Activated naive CD8-positive, alpha-beta T cell treated with anti-CD3 and anti-CD28 coated beads, Interleukin-2, amount 10 ng/mL, durations not matched to agents 7 days and 5 days (primary cell): Measurements from ENCODE around the gene TTPAL. TPM values are rescaled to one million over a fixed set of nuclear protein-coding genes. Genes with fewer than 3 reads are reported as not detected.

ENCODE experiments used
- ATAC-seq: fragments of 150-1000 bp; cut with Tn5 transposase; one replicate; pipeline ENCODE4 v1.10.0; 2021; ENCODE audit warnings: low read depth, moderate library complexity
- POLR2A ChIA-PET: fragments of 350-600 bp; sonication (Branson Sonifier 250); formaldehyde crosslinking; loops from one replicate; lab custom pipeline; 2021; ENCODE audit warnings: antibody characterized with exemption; lab: Charles Lee
- DNase-seq: peaks from one replicate; pipeline ENCODE4 v3.0.0; 2021
- H3K27ac Mint-ChIP-seq: one replicate; pipeline ENCODE4 v1.8.0; 2022; ENCODE audit warnings: mild to moderate bottlenecking, mixed read lengths
- H3K27me3 Mint-ChIP-seq: one replicate; pipeline ENCODE4 v1.8.0; 2022; ENCODE audit warnings: mild to moderate bottlenecking, moderate library complexity, mixed read lengths
- H3K36me3 Mint-ChIP-seq: one replicate; pipeline ENCODE4 v1.8.0; 2021; ENCODE audit warnings: mild to moderate bottlenecking, mixed read lengths
- H3K4me1 Mint-ChIP-seq: one replicate; pipeline ENCODE4 v1.8.0; 2021; ENCODE audit warnings: mixed read lengths
- H3K4me3 Mint-ChIP-seq: one replicate; pipeline ENCODE4 v1.8.0; 2022; ENCODE audit warnings: mild to moderate bottlenecking, moderate library complexity, mixed read lengths
- H3K9me3 Mint-ChIP-seq: one replicate; pipeline ENCODE4 v1.8.0; 2021; ENCODE audit warnings: mixed read lengths
- total RNA-seq, 2 experiments: library from RNA; stranded (reverse); gene quantifications; one replicate each; pipeline ENCODE4 v1.2.3, GENCODE V29; 2021

The TTPAL gene
- total RNA-seq = 10 to 100 TPM; 16.4 to 16.9 TPM

DNA sequence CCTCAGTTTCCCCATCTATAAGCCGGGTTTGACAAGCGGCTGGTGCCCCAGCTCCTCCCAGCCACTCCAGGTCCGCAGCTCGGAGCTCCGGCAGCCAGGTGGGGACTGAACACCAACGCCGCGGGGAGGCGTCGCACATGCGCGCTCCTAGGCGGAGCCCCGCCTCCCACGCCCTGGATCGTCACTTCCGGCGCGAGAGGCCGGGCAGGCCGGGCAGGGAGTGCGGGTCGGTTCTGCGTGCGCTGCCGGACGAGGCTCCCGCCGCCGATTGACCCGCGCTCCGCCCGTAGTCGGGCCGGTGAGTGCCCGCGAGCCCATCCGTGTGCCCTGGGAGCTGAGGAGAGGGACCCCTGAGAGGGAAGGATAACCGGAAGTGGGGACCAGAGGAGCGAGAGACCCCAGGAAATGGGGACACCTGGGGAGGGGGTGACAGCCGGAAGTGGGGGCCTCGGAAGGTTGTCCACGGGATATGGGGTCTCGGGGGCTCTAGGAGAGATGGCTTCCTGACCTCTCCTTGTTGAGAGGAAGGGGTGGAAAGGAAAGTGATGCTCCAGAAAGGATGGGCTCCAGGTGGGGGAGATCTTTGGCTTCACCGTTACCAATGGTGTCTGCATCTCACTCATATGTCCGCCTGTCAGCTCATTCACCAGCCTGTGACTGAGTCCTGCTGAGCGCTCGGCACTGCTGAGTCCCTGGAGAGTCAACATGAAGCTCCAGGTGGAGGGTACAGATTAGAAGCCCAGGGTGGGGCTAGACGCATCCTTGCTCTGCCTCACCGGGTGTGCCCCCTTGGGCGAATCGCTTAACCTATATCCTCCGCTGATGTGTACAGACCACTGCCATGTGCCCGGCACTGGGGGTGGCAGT, at the start of gene TTPAL:
Gene TTPAL, plus strand, starts transcription at position 181 of the 867 bp plus-strand sequence. CDS start 4,126 bp downstream, outside the sequence.
- H3K36me3 Mint-ChIP-seq = peaks cover 2% of the 10 kb centered on the region
- DNase-seq (peak; percentile 93), ATAC-seq (peak; percentile 98)
- peaks cover 24% of the 10 kb centered on the region for H3K4me1 Mint-ChIP-seq
- POLR2A ChIA-PET = interaction anchor here (0.5 to 1.7 kb wide), 12 partner anchors 16 to 410 kb away, joined by 3 to 14 read pairs (median 4); partner anchors contain the start of genes FITM2, SERINC3 and YWHAB
- peak within 1 kb of the TSS; percentile 98 for H3K27ac Mint-ChIP-seq
- peak within 1 kb of the TSS; percentile 94 for H3K4me3 Mint-ChIP-seq
- peaks cover 3% of the 10 kb centered on the region for H3K27me3 Mint-ChIP-seq
- H3K9me3 Mint-ChIP-seq = no peaks in the 10 kb centered on the region

DNA sequence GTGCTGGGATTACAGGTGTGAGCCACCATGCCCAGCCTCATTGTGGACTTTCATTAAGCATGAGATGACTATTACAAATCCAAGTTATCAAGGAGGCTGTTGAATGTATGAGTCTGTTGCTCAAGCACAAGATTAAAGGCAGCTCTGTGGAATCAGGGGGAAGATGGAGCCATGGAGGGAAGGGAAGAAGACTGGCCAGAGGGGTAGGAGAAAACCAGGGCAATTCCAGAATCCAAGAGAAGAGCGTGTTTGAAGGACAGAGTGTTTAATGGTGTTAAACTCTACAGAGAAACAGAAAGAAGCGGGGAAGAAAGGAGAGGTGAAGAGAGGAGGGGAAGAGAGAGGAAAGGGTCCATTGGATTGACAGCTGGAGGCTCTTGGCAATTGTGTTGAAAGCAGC, 49.8 kb upstream of the TTPAL start:
- DNase-seq (no peak), ATAC-seq (no peak)
- Mint-ChIP-seq H3K27me3 (peaks cover 9% of the 10 kb centered on the region), H3K36me3 (no peaks in the 10 kb centered on the region), H3K27ac (no peak overlapping the region), H3K4me1 (no peaks in the 10 kb centered on the region), H3K4me3 (no peak overlapping the region), H3K9me3 (no peaks in the 10 kb centered on the region)
- POLR2A ChIA-PET = no interaction called here

DNA sequence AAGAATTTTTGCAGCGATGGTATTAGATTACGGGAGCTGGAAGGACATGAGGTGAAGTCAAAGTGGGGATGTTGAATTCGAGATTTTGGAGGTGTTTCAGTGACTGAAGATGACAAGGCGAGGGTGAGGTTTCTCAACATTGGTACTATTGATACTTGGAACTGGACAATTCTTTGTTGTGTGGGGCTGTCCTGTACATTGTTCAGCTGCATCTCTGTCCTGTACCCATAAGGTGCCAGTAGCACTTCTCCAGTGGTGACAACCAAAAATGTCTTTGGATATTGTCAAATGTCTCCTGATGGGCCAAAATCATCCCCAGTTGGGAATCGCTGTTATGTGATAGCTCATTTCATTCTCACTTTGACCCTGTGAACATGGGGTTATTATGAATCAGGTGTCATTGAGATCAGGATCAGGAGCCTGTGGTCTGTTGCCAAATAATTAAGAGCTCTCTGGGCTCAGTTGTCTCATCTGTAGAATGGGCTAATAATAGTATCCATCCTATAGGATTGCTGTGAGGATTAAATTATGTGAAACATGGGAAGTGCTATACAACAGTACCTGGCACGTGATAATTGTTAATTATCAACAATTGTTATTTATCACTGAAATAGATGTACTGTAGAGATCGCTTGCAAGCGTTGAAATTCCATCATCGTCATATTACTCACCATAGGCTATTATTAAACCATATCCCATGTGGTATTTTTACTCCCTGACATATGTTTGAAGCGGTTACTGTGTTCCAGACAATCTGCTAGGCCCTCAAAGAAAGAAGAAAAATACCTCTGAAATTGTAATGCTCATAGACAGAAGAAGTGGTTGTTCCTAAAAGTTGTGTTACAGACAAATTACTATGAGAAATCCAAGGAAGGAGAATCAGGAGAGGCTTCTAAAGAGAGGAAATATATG, 48.5 kb upstream of the TTPAL start:
- DNase-seq (no peak), ATAC-seq (no peak)
- H3K27me3 Mint-ChIP-seq = peaks cover 5% of the 10 kb centered on the region
- H3K4me3 Mint-ChIP-seq = no peak overlapping the region
- POLR2A ChIA-PET = no interaction called here
- no peaks in the 10 kb centered on the region for H3K9me3 Mint-ChIP-seq
- H3K27ac Mint-ChIP-seq = no peak overlapping the region
- no peaks in the 10 kb centered on the region for H3K36me3 Mint-ChIP-seq
- H3K4me1 Mint-ChIP-seq = no peaks in the 10 kb centered on the region

- H3K4me1 Mint-ChIP-seq = no peaks in the 10 kb centered on the region
- POLR2A ChIA-PET = no interaction called here
- ATAC-seq (no peak), DNase-seq (no peak)
- no peaks in the 10 kb centered on the region for H3K36me3 Mint-ChIP-seq
- H3K27me3 Mint-ChIP-seq = peaks cover 9% of the 10 kb centered on the region
- no peak overlapping the region for H3K4me3 Mint-ChIP-seq
- H3K27ac Mint-ChIP-seq = no peak overlapping the region
- no peaks in the 10 kb centered on the region for H3K9me3 Mint-ChIP-seq
Observed at GRCh38 chr20:44427804-44428173, 47.9 kb upstream of the TTPAL start.

GRCh38 chr20:44428174-44429016, 47.3 kb upstream of the TTPAL start:
- POLR2A ChIA-PET = no interaction called here
- DNase-seq (no peak), ATAC-seq (no peak)
- no peak overlapping the region for H3K4me3 Mint-ChIP-seq
- no peak overlapping the region for H3K27ac Mint-ChIP-seq
- H3K9me3 Mint-ChIP-seq = no peaks in the 10 kb centered on the region
- H3K4me1 Mint-ChIP-seq = no peaks in the 10 kb centered on the region
- H3K36me3 Mint-ChIP-seq = no peaks in the 10 kb centered on the region
- H3K27me3 Mint-ChIP-seq = peaks cover 13% of the 10 kb centered on the region

DNA sequence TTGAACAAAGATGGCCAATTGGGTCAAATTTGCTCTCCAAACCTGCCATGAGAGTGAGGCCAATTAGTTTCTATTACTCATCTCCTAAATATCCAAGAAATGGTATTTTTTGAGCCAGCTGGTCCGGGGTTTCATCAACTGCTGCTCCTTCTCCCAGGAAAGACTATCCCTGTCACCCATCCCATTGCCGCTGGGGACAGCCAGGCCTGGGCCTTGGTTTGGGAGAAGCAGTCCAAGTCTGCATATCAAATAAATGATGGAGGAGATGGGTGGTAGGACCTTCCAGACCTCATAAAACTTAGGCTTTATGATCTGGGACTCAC, 46.7 kb upstream of the TTPAL start:
- POLR2A ChIA-PET = no interaction called here
- Mint-ChIP-seq H3K27me3 (peaks cover 14% of the 10 kb centered on the region), H3K9me3 (no peaks in the 10 kb centered on the region), H3K36me3 (no peaks in the 10 kb centered on the region), H3K27ac (no peak overlapping the region), H3K4me3 (no peak overlapping the region), H3K4me1 (no peaks in the 10 kb centered on the region)
- no peak for DNase-seq
- ATAC-seq = no peak

GRCh38 chr20:44429419-44430269, 46.0 kb upstream of the TTPAL start:
- Mint-ChIP-seq H3K4me3 (no peak overlapping the region), H3K27me3 (peaks cover 14% of the 10 kb centered on the region), H3K4me1 (no peaks in the 10 kb centered on the region), H3K9me3 (no peaks in the 10 kb centered on the region), H3K27ac (no peak overlapping the region), H3K36me3 (no peaks in the 10 kb centered on the region)
- ATAC-seq = no peak
- POLR2A ChIA-PET = no interaction called here
- DNase-seq = no peak

DNA sequence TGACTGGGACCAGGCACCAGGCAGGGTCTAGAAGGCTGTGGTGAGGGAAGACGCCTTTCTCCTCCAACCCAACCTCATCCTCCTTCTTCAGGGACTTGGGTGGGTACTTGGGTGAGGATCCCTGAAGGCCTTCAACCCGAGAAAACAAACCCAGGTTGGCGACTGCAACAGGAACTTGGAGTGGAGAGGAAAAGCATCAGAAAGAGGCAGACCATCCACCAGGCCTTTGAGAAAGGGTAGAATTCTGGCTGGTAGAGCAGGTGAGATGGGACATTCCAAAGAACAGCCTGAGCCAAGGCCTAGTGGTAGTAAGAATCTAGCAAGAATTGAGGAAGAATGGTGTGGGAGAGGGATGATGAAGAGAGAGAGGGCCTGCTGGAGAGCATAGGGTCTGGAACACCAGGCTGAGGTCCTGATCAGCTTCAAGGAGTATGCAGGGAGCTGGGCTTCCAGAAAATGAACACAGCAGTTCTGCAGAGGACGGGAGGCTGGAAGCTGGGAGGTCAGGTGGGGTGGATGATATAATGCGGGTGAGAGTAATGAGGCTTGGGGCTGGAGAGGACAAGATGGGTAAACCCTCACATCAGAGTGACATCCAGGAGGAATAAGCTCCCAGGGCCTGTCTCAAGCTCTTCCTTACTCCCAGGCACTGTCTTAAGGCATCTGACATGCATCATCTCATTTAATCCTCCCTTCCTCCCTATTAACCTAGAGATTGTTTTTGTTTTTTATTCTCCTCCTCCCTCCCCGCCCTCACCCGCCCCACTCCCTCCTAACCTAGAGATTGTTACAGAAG, 45.2 kb upstream of the TTPAL start:
- DNase-seq (no peak), ATAC-seq (no peak)
- no peak overlapping the region for H3K4me3 Mint-ChIP-seq
- no peak overlapping the region for H3K27ac Mint-ChIP-seq
- no peaks in the 10 kb centered on the region for H3K36me3 Mint-ChIP-seq
- POLR2A ChIA-PET = no interaction called here
- H3K9me3 Mint-ChIP-seq = no peaks in the 10 kb centered on the region
- peaks cover 14% of the 10 kb centered on the region for H3K27me3 Mint-ChIP-seq
- H3K4me1 Mint-ChIP-seq = no peaks in the 10 kb centered on the region

- Mint-ChIP-seq H3K4me1 (no peaks in the 10 kb centered on the region), H3K27ac (no peak overlapping the region), H3K4me3 (no peak overlapping the region), H3K9me3 (no peaks in the 10 kb centered on the region), H3K36me3 (no peaks in the 10 kb centered on the region), H3K27me3 (peaks cover 14% of the 10 kb centered on the region)
- ATAC-seq (no peak), DNase-seq (no peak)
- POLR2A ChIA-PET = no interaction called here
Observed at GRCh38 chr20:44431118-44431501, 44.6 kb upstream of the TTPAL start.

DNA sequence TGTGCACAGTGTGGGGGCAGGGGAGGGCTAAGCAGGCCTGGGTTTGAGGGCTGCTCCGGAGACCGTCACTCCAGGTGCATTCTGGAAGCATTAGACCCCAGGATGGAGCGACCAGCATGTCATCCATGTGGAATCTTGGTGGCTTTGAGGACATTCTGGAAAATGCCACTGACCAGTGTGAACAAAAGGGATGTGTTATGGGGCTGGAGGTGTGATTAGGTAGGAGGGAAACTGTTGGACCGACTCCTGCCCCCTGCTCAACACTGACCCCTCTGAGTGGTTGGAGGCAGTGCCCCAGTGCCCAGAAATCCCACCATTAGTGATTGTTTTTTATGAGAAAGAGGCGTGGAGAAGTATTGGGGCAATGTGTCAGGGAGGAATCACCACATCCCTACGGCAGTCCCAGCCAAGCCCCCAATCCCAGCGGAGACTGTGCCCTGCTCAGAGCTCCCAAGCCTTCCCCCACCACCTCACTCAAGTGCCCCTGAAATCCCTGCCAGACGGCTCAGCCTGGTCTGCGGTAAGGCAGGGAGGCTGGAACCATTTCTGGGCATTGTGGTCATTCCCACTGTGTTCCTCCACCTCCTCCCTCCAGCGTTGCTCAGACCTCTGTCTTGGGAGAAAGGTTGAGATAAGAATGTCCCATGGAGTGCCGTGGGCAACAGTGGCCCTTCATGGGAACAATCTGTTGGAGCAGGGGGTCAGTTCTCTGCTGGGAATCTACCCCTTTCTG, 44.0 kb upstream of the TTPAL start:
- no peaks in the 10 kb centered on the region for H3K36me3 Mint-ChIP-seq
- DNase-seq = no peak
- no peak for ATAC-seq
- no peaks in the 10 kb centered on the region for H3K4me1 Mint-ChIP-seq
- H3K27ac Mint-ChIP-seq = no peak overlapping the region
- no peak overlapping the region for H3K4me3 Mint-ChIP-seq
- POLR2A ChIA-PET = no interaction called here
- H3K9me3 Mint-ChIP-seq = no peaks in the 10 kb centered on the region
- H3K27me3 Mint-ChIP-seq = peaks cover 14% of the 10 kb centered on the region
